Measurements from ENCODE around the gene PTPRT. TPM values are rescaled to one million over a fixed set of nuclear protein-coding genes. Genes with fewer than 3 reads are reported as not detected.

Gene PTPRT
- total and polyA plus RNA-seq, 12 donors = 0.04 to 0.53 (median 0.22) TPM; not detected in 1

- Histone ChIP-seq H3K4me1 (peaks cover 0 to 8% (median 0%) of the 10 kb centered on the region in 9 donors), H3K27me3 (peaks cover 0 to 8% (median 0%) of the 10 kb centered on the region in 7 donors), H3K27ac (no peak overlapping the region), H3K9me3 (no peaks in the 10 kb centered on the region), H3K36me3 (no peaks in the 10 kb centered on the region), H3K4me3 (no peak overlapping the region)
- DNase-seq (no peak), ATAC-seq (no peak)
- intact Hi-C loops (cut with DNase I) = no loop called here
- no peak for TF ChIP-seq CTCF (IDR thresholded peaks at IDR 0.05)
- 61 to 73% methylated on average over 2 of the region's 2 CpGs for WGBS, 2 donors
Measured at GRCh38 chr20:42095221-42095620, 1094.5 kb downstream of the PTPRT start.

- DNase-seq (no peak), ATAC-seq (peak in 3 of 8 donors; percentile 55 to 83 (median 60))
- Histone ChIP-seq H3K36me3 (no peaks in the 10 kb centered on the region), H3K4me1 (peaks cover 0 to 8% (median 0%) of the 10 kb centered on the region in 9 donors), H3K4me3 (no peak overlapping the region), H3K27ac (no peak overlapping the region), H3K9me3 (no peaks in the 10 kb centered on the region), H3K27me3 (peaks cover 0 to 8% (median 0%) of the 10 kb centered on the region in 7 donors)
- 71 to 74% methylated on average over 14 of the region's 14 CpGs for WGBS, 2 donors
- intact Hi-C loops (cut with DNase I) = no loop called here
- no peak for TF ChIP-seq CTCF (IDR thresholded peaks at IDR 0.05)
Measured at GRCh38 chr20:42093542-42094440, 1095.9 kb downstream of the PTPRT start.

GRCh38 chr20:42093041-42093440 lies 1096.7 kb downstream of the PTPRT start:
- no peak overlapping the region for H3K4me3 ChIP-seq
- H3K9me3 ChIP-seq = no peaks in the 10 kb centered on the region
- DNase-seq = no peak
- no peak for ATAC-seq
- peaks cover 0 to 8% (median 0%) of the 10 kb centered on the region in 9 donors for H3K4me1 ChIP-seq
- H3K27ac ChIP-seq = no peak overlapping the region
- no peak for TF ChIP-seq CTCF (IDR thresholded peaks at IDR 0.05)
- 49 to 61% methylated on average over 4 of the region's 4 CpGs for WGBS, 2 donors
- H3K27me3 ChIP-seq = peaks cover 0 to 8% (median 2%) of the 10 kb centered on the region in 7 donors
- intact Hi-C loops (cut with DNase I) = no loop called here
- no peaks in the 10 kb centered on the region for H3K36me3 ChIP-seq

GRCh38 chr20:42085366-42085765 lies 1104.3 kb downstream of the PTPRT start:
- 60 to 71% methylated on average over 10 of the region's 10 CpGs for WGBS, 2 donors
- peaks cover 0 to 26% (median 3%) of the 10 kb centered on the region in 9 donors for H3K4me1 ChIP-seq
- no peaks in the 10 kb centered on the region for H3K9me3 ChIP-seq
- intact Hi-C loops (cut with DNase I) = no loop called here
- H3K27ac ChIP-seq = peak overlapping the region in 2 of 10 donors; percentile 2 to 15
- no peak for TF ChIP-seq CTCF (IDR thresholded peaks at IDR 0.05)
- H3K4me3 ChIP-seq = no peak overlapping the region
- DNase-seq = peak in 1 of 2 donors; percentile 22
- ATAC-seq = peak in 3 of 8 donors; percentile 30 to 42 (median 30)
- peaks cover 0 to 13% (median 0%) of the 10 kb centered on the region in 7 donors for H3K27me3 ChIP-seq
- no peaks in the 10 kb centered on the region for H3K36me3 ChIP-seq

All from heart right ventricle (tissue), 16 donors.